LHCN-M2 (cell line): Measurements from ENCODE around the gene DNAJC19. TPM values are rescaled to one million over a fixed set of nuclear protein-coding genes. Genes with fewer than 3 reads are reported as not detected.
"Not testable (repeated sequence)": the region's sequence is repeated elsewhere in the genome, so short reads cannot be mapped to it uniquely, and the experiment has no call there.

Source experiments
- DNase-seq: peaks from one replicate; pipeline ENCODE4 v3.0.0-alpha.2; 2012; ENCODE audit warnings: low read depth
- polyA plus RNA-seq: library from polyadenylated mRNA; unstranded; fragments of >200 nt; gene quantifications from one replicate; pipeline ENCODE4 v1.2.1, GENCODE V29; 2012; ENCODE audit warnings: missing spikeins
- total RNA-seq: library from RNA; depleted of rRNA; stranded (reverse); fragments of >200 nt; gene quantifications from 2 replicates; pipeline ENCODE4 v1.2.3, GENCODE V29; 2014; rRNA removed

Gene DNAJC19
- total RNA-seq: 24.2 and 25.3 TPM in 2 replicates
- polyA plus RNA-seq: 41.8 TPM

GRCh38 chr3:180989291-180990163 lies at the start of gene DNAJC19:
Gene DNAJC19, minus strand, starts transcription at chr3:180989736. Its CDS starts 134 bp downstream, at chr3:180989602.
- DNase-seq: peak; percentile 95

GRCh38 chr3:181030948-181031347 lies 41.4 kb upstream of the DNAJC19 start:
- DNase-seq: no peak

- no peak for DNase-seq
These were observed 35.7 kb upstream of the DNAJC19 start for GRCh38 chr3:181025204-181025603.

GRCh38 chr3:181017690-181018089 lies 28.2 kb upstream of the DNAJC19 start:
- DNase-seq: no peak

- no peak for DNase-seq
These were observed 19.7 kb upstream of the DNAJC19 start for GRCh38 chr3:181009225-181009624.

GRCh38 chr3:181008796-181009195 lies 19.3 kb upstream of the DNAJC19 start:
- no peak for DNase-seq

- no peak for DNase-seq
These were observed 17.7 kb upstream of the DNAJC19 start for GRCh38 chr3:181007262-181007661.

GRCh38 chr3:181006541-181006940 lies 17.0 kb upstream of the DNAJC19 start:
- DNase-seq: no peak

- DNase-seq: not testable (repeated sequence)
These were observed 13.9 kb upstream of the DNAJC19 start for GRCh38 chr3:181003469-181003868.

GRCh38 chr3:181002331-181002730 lies 12.8 kb upstream of the DNAJC19 start:
- DNase-seq: not testable (repeated sequence)

GRCh38 chr3:180996415-180996932 lies 6.9 kb upstream of the DNAJC19 start:
- no peak for DNase-seq

GRCh38 chr3:180990505-180990904 lies 969 bp upstream of the DNAJC19 start:
- DNase-seq: no peak

- DNase-seq: no peak
These were observed 2.2 kb downstream of the DNAJC19 start for GRCh38 chr3:180987344-180987743.

- DNase-seq: peak; percentile 29
These were observed 3.2 kb downstream of the DNAJC19 start for GRCh38 chr3:180986366-180986765.

GRCh38 chr3:180983136-180983535 lies 6.4 kb downstream of the DNAJC19 start:
- DNase-seq: no peak

GRCh38 chr3:180981912-180982311 lies 7.6 kb downstream of the DNAJC19 start:
- no peak for DNase-seq

- peak; percentile 18 for DNase-seq
These were observed 8.9 kb downstream of the DNAJC19 start for GRCh38 chr3:180980611-180981010.

- DNase-seq: no peak
These were observed 9.6 kb downstream of the DNAJC19 start for GRCh38 chr3:180979961-180980360.

- DNase-seq: no peak
These were observed 12.0 kb downstream of the DNAJC19 start for GRCh38 chr3:180977498-180977897.

- no peak for DNase-seq
These were observed 15.2 kb downstream of the DNAJC19 start for GRCh38 chr3:180974286-180974685.

GRCh38 chr3:180973543-180973942 lies 16.0 kb downstream of the DNAJC19 start:
- DNase-seq: no peak

GRCh38 chr3:180970931-180971330 lies 18.6 kb downstream of the DNAJC19 start:
- DNase-seq: no peak

GRCh38 chr3:180962530-180962929 lies 27.0 kb downstream of the DNAJC19 start:
- DNase-seq: no peak
